GM19463 (cell line): ENCODE measurements around the gene RET.

Experiments
- ATAC-seq: cut with Tn5 transposase; IDR thresholded peaks from one replicate; pipeline ENCODE4 v1.9.1; 2021; ENCODE audit warnings: mild to moderate bottlenecking, moderate library complexity; ENCODE audit not compliant: unreplicated experiment

The RET gene

DNA sequence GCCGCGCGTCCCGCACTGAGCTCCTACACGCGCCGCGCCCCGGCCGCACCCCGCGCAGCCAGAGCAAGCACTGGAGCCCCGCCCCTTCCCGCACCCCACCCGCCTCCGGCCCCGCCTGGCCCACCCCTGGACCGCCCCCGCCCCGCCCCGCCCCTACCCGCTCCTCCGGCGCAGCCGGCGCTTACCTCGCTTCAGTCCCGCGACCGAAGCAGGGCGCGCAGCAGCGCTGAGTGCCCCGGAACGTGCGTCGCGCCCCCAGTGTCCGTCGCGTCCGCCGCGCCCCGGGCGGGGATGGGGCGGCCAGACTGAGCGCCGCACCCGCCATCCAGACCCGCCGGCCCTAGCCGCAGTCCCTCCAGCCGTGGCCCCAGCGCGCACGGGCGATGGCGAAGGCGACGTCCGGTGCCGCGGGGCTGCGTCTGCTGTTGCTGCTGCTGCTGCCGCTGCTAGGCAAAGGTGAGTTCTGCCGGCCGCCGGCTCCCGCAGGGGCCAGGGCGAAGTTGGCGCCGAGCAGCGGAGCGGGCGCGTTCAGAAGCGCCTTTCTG, at the start of gene RET:
RET (plus strand) TSS at position 194 of the 545 bp plus-strand sequence; CDS start at position 384, 190 bp downstream.
- ATAC-seq: no peak

DNA sequence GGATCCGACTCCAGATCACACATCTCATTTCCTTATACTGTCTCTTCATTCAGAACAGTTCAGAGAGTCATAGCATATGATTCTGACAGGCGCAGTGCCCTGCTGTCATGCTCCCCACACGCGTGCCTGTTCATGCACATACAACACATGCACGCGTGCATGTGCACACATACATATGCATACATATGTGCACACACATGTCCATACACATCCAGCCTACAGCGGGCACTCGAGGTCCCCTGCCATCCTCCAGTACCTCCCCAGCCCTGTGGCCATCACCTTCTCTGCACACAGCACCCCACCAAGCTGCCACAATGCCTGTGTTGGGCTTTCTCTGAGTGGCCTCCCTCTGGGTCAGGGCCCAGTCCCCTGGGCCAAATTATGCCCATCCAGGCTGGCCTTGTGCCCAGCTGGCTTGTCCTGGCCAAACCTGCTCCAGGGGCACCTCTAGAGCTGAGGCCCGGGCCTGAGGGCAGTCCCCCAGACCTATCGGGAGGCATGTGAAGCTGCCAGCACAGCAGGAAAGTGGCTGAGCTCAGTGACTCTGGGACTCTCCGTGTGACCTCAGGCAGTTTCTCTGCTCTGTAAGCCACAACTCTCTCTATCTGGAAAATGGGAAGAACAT, 49.4 kb upstream of the RET start:
- ATAC-seq: no peak

DNA sequence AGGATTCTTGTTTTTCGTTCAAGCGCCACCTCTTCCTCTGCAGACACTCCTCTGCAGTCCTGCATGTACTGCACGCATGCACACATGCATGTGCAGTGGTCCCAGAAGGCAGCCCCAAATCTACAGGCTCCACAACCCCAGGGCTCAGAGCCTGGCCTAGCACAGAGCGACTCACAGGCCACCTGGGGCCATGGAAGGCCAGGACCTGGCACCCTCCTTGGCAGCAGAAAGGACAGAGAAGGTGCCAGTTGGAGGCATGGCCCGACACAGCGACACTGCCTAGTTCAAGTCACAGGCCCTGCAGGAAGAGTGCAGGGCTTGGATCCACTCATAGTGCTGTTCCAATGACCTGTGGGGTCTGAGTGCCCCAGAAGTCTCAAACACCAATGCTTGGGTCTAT, 48.7 kb upstream of the RET start:
- ATAC-seq: no peak

DNA sequence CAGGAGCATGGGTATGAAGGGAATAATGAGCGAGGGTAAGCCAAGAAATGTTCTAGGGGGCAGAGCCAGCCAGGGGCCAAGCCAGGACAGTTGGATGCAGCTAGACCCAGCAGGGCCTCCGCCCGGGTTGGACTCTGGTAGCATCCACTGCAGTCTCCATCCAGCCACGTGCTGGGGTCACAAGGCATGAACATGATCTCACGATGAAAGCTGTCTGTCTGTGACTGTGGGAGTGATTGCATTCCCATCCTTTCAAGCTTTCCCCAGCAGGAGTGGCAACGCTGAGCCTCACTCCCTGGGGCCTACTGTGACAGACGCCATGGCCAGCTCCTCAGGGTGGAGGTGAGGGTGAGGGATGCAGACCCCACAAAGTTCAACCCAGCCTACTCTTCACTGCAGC, 47.8 kb upstream of the RET start:
- ATAC-seq: no peak

DNA sequence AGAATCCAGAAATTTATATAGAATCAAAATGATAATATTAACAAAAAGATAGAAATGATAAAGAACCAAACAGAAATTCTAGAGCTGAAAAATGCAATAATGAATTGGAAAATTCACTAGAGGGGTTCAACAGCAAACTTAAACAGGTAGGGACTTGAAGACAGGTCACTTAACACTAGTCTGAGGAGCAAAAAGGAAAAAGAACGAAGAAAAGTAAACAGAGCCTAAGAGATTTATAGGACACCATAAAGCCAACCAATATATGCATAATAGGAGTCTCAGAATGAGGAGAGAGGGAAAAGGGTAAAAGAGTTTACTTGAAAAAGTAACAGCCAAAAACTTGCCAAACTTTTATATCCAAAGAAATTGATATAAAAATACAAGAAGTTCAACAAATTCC, 44.3 kb upstream of the RET start:
- ATAC-seq: no peak

DNA sequence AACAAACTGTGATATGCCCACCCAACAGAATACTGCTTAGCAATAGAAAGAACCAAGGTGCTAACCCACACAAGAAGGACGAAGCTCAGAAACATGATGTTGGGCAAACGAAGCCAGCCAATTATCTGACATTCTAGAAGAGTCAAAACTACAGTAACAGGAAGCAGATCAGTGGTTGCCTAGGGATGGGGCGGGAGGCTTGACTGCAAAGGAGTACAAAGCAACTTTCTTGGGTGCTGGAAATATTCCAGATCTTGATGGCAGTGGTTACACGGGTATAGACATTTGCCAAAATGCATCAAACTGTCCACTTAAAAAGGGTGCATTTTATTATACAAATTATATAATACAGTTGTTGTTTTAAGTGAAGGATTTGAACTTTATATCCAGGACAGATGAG, 41.1 kb upstream of the RET start:
- ATAC-seq: no peak

DNA sequence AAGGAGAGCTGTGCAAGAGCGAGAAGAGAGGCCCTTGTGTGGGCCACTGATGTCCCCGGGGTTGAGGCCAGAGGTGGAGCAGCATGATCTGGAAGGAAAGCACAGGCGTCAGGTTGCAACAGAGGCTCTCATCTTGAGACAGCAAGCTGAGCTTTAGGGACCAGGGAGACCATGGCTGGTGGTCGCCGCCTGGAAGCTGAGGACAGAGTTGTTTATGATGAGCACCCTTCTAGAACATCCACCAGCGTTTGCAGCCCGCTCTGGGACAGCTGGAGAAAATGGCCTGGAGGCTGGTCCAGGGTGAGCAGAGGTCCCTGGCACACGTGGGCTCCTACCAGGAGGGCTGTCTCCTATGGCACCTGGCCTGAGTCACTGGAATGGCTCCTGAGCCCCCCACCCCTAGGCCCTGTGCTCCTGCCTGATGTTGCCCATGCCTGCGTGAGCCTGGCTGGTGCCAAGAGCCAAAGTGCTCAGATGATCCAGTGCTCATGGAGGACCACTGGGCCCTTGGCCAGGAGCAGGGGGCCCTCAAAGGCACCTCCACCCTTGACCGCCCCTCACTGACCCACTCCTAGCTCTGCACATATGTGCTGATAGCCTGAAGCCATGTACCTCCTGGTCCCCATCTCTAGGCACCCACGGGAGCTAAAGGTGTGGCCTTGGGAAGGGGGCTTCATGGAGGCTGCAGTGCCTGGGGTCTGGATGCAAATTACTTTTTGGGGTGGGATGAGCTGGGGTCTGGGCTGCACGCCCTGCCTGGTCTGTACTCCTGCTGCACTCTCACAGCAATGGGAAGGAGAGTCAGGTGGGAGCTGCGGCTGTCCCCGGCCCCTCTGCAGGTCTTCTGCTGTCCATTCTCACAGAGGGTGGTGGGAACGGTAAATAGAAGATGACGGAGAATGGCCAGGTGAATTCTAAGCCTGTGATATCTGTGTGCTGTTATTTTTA, 40.1 kb upstream of the RET start:
- ATAC-seq: no peak

DNA sequence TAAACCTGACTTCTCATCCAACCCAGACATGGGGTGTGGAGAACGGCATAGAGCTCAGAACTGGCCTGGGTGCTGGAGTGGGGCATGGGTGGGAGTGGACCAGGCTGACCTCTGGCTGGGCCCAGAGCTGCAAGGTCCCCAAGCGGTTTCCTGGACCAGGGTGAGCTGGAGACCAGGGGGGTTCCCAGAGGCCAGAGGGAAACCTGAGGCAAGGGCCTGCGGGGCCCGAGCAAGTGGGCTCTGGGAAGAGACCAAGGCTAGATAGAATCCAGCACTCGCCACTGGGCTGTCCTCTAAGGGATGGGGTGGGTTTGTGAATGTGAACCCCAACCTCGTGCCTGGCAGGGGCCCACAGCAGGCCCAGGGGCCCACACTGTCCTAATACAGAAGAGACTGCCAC, 39.4 kb upstream of the RET start:
- ATAC-seq: no peak

DNA sequence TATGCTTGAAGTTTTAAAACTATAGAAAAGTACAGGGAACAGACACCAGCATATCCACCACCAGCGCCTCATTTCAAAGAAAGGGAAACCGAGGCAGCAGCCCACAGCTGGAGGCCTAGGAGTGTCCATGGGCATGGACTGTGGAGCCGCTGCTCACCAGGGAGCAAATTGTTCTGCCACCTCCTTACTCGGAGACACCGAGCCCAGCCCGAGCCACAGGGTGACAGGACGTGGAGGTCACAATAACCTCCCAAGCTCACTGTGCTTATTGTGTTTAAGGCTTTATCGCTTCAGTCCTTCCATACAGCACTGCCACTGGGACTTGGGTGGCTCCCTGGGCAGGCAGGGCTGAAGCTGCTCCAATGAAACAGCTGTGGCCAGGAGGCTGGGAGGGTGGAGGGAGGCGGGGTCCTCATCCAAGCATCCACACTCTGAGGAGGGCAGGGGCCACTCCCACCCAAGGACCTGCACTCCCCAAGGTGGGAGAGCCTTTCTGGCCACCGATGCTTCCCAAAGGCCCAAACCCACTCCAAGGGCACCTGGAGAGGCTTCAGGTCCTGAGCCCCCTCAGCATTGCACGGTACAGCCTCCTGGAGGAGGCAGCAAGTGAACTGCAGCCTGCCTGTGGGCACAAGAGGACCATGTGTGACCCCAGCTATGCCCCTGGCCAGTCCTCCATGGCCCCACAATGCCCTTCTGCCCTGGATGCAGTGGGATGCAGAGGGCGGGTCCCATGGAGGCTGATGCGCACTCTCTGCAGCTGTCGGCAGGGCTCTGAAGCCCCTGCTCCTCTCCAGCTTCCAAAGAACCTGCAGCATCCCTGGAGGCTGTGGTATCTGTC, 38.7 kb upstream of the RET start:
- no peak for ATAC-seq

DNA sequence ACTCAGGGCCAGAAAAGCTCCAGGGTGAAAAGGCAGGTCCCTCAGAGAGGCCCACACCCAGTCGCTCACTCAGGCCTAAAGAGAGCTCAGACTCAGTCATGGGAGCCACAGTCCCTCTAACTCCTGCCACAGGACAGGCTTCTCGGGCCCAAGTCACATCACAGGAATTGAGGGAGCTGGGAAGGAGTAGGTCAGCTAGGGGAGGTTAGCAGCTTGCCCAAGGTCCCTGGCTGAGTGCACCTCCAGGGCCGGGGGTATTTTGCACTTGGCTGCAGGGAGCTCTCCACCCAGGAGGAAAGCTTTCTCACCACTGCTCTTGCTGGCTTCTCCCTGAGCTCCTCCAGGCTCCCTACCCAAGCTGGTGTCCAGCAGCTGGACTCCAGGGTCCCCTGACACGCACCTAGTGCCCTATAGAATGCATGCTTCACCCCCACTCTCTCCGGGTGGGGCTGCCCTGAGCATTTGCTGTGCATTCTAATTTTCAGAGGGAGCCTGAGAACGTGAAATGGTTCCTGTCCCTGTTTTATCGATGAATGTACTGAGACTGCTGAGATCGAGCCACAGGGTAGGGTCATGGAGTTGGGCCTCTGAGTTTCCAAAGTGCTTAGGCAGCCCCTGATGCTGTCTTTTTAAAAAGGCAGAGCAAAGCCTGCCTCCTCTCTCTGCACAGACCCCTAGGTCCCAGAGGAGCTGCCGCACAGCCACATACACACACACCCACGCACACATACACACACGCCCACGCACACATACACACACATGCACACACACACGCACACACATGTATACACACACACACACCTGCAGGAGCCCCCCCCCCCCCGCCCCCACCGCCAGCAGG, 37.9 kb upstream of the RET start:
- ATAC-seq: no peak

DNA sequence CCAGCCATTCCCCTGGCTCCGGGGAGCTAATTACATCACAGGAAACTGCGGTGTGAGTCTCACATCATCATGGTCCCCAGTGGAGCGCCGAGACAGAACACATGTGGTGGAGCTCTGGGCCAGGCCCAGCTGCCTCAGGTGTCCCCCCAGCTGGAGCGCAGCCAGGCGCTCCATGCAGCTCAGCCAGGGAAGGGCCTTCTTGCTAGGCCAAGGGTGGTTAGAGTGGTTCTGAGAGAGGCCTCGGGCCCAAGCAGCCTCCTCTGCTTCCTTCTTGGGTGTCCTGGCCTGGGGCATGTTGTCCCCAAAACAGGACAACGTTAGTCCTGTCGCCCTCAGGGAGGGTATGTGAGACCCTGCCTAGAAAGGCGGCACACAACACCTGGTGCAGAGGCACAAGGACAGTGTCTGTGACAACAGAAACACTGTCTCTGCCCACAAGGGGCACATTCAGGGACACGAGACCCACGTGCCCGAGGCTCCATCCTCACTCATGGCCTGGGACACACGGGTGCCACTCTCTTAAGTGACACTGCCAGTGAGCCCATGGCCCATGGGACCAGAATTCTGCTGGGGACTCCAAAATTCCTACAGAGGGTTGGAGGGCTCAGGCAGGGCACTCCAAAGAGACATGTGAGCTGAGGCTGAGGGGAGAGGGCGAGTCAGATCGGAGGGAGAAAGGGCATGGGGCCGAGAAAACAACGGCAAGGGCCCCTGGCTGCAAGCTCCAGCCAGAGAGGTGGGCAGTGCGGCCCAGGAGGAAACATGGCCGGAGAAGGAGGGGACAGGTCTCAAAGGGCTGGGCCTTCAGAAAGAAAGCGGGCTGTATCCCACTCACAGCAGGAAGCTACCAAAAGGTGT, 37.0 kb upstream of the RET start:
- no peak for ATAC-seq

DNA sequence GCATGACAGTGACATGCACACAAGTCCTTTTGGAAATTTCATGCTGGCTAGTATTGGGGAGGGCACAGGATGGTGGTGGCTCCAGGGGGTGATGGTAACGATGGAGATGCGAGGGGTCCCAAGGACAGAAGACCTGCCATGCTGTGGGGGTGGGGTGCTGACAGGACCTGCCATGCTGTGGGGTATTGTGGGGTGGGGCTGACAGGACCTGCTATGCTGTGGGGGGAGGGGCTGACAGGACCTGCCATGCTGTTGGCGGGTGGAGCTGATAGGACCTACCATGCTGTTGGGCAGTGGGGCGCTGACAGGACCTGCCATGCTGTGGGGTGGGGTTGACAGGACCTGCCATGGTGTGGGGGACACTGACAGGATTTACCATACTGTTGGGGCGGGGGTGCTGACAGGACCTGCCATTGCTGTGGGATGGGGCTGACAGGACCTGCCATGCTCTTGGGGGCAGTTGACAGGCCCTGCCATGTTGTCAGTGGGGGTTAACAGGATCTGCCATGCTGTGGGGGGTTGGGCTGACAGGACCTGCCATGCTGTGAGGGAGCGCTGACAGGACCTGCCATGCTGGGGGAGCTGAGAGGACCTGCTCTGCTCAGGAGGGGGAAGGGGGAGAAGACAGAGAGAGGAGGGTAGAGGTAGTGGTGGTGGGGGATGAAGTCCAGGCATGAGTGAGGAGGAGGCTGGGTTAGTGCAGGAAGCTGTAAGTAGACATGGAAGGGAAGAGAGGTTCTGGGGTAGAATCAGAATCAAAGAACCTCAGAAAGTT, 36.2 kb upstream of the RET start:
- ATAC-seq: no peak

DNA sequence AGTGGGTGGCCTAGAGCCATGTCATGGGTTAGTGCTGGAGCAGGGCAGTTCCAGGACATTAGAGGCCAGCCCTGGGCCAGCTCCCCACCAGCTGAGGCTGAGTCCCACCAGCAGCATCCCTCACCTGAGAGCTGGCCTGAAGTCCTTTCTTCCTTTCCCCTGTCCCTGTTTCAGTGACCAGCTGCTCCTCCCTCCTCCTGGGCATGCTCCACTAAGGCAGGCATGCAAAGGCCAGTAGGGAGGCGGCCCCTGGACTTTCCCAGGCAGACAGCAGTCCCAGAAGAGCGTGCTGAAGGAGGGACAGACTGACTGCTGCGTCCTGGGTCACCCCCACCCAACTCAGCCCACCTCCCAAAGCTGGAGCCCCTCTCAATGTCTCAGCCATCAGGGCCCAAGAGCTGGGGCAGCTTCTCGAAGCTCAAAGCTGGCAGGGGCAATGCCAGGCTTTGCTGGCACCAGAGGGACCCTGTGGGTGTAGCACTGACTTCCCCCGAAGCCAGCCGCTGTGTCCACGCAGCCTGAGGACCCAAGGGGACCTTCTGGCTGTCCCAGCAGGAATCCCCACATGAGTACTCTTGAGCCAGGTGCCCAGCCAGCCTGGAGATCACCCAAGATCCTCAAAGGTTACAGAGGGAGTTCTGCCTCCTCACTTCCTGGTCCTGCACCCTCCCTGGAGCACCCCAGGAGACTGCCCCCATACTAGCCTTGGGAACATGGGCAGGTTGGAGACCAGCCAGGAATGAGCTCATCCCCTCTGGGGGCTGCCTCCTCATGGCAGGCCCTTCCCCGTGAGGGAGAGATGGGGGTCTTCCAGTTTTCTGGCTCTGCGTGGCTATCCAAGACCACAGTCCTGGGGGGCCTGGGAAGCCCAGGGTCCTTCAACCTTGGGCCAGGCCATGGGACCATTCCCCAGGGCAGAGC, 35.2 kb upstream of the RET start:
- ATAC-seq: no peak

DNA sequence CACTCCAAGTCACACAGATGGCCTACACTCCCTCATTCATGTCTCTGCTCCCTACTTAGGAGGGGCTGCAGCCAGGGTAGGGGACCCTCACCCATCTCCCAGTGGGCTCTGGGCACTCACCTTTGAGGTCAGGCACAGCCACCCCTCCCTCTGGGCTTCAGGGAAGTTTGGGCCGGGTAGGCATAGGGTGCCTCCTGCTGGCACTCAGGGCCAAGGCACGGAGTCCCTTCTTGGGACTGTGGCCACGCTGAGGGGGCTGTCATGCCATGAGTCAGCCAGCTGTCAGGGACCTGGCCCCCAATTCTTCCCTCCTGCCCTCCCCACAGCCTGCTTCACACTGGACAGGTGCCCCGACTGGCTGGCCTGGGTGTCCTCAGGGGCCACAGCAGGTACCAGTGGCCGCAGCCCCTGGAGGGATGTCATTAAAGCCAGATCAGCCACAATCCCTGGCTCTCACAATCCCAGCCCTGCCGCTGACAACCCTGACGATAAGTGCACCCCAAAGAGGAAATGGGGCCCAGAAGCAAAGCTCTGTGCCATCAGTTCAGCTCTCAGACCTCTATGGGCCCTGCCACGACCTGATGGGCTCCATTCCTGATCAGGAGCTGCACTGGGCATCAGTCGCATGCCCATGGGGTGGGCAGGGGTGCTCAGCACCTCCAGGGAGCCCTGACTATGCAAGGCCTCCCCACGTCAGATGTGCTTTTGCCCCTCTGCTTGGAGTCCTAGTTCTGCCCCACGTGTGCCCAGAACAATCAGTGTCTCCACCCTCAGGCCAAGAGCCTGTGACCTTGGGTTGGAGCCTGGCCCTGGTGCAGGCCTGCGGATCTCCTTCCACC, 34.1 kb upstream of the RET start:
- no peak for ATAC-seq

DNA sequence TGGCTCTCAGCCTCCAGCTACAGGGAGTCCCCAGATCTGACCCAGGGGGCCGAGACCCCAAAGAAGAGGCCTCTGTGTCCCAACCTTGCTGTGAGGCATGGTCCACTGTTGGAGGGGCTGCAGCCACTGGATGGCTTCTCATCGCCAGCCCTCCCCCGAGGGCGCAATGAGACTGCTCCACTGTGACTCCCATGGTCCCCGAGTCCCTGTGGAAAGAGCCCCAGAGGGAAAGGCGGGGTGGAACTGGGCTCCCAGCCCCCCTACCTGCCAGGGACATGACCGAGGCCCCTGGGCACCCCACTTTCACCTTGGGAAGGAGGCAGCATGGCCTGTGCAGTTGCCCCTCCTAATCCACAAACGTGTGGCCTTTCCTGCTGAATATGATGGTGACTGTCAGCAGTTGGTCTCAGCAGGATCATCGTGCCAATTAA, 33.5 kb upstream of the RET start:
- no peak for ATAC-seq

DNA sequence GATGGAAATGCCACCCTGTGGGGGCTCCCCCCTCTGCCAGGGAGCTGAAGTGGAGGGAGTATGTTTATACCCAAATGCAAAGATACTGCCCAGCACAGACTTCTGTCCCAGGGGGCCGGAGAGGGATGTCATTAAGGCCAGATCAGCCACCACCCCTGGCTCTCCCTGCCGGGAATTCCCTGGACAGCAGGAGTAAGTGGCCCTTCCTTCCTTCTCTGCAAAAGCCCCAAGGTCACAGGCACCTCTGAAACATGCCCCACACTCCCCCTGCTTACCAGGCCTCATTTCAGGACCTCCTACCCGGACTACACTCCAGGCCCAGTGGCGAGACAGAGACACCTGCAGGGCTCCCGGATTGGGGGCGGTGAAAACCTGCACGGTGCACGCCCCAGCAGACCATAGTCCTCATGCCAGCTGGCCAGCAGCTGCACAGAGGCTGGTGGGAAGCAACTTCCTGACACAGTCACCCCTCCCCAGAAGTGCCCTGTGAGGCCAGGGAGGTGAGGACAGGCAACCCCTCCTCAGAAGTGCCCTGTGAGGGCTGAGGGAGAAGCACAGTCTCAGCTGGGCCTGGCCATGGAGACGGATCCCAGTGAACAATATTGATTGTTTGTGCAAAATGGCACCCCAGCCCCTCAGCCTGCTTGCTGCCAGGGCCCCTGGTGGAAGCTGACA, 33.0 kb upstream of the RET start:
- no peak for ATAC-seq
